CD8-positive, alpha-beta memory T cell (primary cell): ENCODE results near the gene TLX1. TPM values are rescaled to one million over a fixed set of nuclear protein-coding genes. Genes with fewer than 3 reads are reported as not detected.

Source experiments
- CTCF ChIA-PET: fragments of 350-600 bp; sonication (Branson Sonifier 250); formaldehyde crosslinking; loops from one replicate; lab custom pipeline; 2021; ENCODE audit warnings: antibody characterized with exemption; lab: Charles Lee
- POLR2A ChIA-PET: fragments of 350-600 bp; sonication (Branson Sonifier 250); formaldehyde crosslinking; loops from one replicate; lab custom pipeline; 2021; ENCODE audit warnings: antibody characterized with exemption; lab: Charles Lee
- DNase-seq, 5 donors: peaks; one replicate each; pipeline versions ENCODE4 v3.0.0 to v3.0.0-alpha.2; 2020 to 2022; ENCODE audit warnings: mixed read lengths in 1 of 5
- H3K27ac ChIP-seq: one replicate; pipeline ENCODE4 v1.7.0; 2013; ENCODE audit warnings: low read depth, mild to moderate bottlenecking, low read length, moderate library complexity
- H3K27me3 ChIP-seq: 2 replicates; pipeline ENCODE4 v1.7.0; 2013; ENCODE audit warnings: low read length, mild to moderate bottlenecking; ENCODE audit not compliant: insufficient read depth, poor library complexity, severe bottlenecking
- H3K36me3 ChIP-seq: 2 replicates; pipeline ENCODE4 v1.7.0; 2013; ENCODE audit warnings: mild to moderate bottlenecking, low read length, moderate library complexity; ENCODE audit not compliant: insufficient read depth
- H3K4me1 ChIP-seq: 2 replicates; pipeline ENCODE4 v1.7.0; 2013; ENCODE audit warnings: mild to moderate bottlenecking, low read length, moderate library complexity; ENCODE audit not compliant: insufficient read depth
- H3K4me3 ChIP-seq: 2 replicates; pipeline ENCODE4 v1.7.0; 2013; ENCODE audit warnings: mild to moderate bottlenecking, low read length
- H3K9me3 ChIP-seq: 2 replicates; pipeline ENCODE4 v1.7.0; 2013; ENCODE audit warnings: mild to moderate bottlenecking, low read length
- H3K27ac Mint-ChIP-seq, 8 donors: one replicate each; pipeline ENCODE4 v1.8.0; 2020 to 2021; ENCODE audit warnings: mixed read lengths in 8 of 8, mild to moderate bottlenecking in 6 of 8, inconsistent platforms in 3 of 8, moderate library complexity in 3 of 8
- H3K27me3 Mint-ChIP-seq, 2 donors: one replicate each; pipeline ENCODE4 v1.8.0; 2020 to 2021; ENCODE audit warnings: mixed read lengths in 2 of 2, mild to moderate bottlenecking in 1 of 2, moderate library complexity in 1 of 2
- H3K36me3 Mint-ChIP-seq, 3 donors: one replicate each; pipeline ENCODE4 v1.8.0; 2020 to 2021; ENCODE audit warnings: mixed read lengths in 3 of 3, inconsistent platforms in 1 of 3, mild to moderate bottlenecking in 1 of 3
- H3K4me1 Mint-ChIP-seq, 3 donors: one replicate each; pipeline ENCODE4 v1.8.0; 2020 to 2021; ENCODE audit warnings: mixed read lengths in 3 of 3, inconsistent platforms in 1 of 3, mild to moderate bottlenecking in 1 of 3
- H3K4me3 Mint-ChIP-seq, 7 donors: one replicate each; pipeline ENCODE4 v1.8.0; 2020 to 2021; ENCODE audit warnings: mixed read lengths in 7 of 7, mild to moderate bottlenecking in 6 of 7, moderate library complexity in 4 of 7, inconsistent platforms in 2 of 7
- H3K9me3 Mint-ChIP-seq, 5 donors: one replicate each; pipeline ENCODE4 v1.8.0; 2020 to 2022; ENCODE audit warnings: mixed read lengths in 5 of 5, mild to moderate bottlenecking in 3 of 5, moderate library complexity in 2 of 5, inconsistent platforms in 1 of 5
- polyA plus RNA-seq: library from polyadenylated mRNA; unstranded; fragments of 300-500 nt; fragmentation: Illumina TruSeq; gene quantifications from one replicate; pipeline ENCODE4 v1.2.3, GENCODE V29; 2021
- total RNA-seq, 2 experiments: library from RNA; stranded (reverse); gene quantifications; one replicate each; pipeline ENCODE4 v1.2.3, GENCODE V29; 2021

TLX1 gene
- total and polyA plus RNA-seq, 3 experiments from 2014 or later: not detected

GRCh38 chr10:101136708-101137121 is 5.6 kb downstream of the TLX1 start:
- peaks cover 74% of the 10 kb centered on the region for H3K27me3 ChIP-seq
- peak overlapping the region in 2 of 7 donors; percentile 12 to 72 for H3K4me3 Mint-ChIP-seq
- no peak for DNase-seq
- no peaks in the 10 kb centered on the region for H3K36me3 Mint-ChIP-seq
- H3K9me3 ChIP-seq: no peaks in the 10 kb centered on the region
- ChIA-PET POLR2A (no interaction called here), CTCF (interaction anchor here (1.5 kb wide), 1 partner anchor 41 kb away, joined by 7 read pairs; no protein-coding TSS in a partner anchor)
- H3K36me3 ChIP-seq: no peaks in the 10 kb centered on the region
- H3K4me3 ChIP-seq: no peak overlapping the region
- H3K27ac Mint-ChIP-seq: no peak overlapping the region
- peaks cover 22% of the 10 kb centered on the region for H3K4me1 ChIP-seq
- no peak overlapping the region for H3K27ac ChIP-seq
- no peaks in the 10 kb centered on the region for H3K9me3 Mint-ChIP-seq
- H3K27me3 Mint-ChIP-seq: peaks cover 74 to 90% of the 10 kb centered on the region in 2 donors
- peaks cover 41 to 74% (median 43%) of the 10 kb centered on the region in 3 donors for H3K4me1 Mint-ChIP-seq

DNA sequence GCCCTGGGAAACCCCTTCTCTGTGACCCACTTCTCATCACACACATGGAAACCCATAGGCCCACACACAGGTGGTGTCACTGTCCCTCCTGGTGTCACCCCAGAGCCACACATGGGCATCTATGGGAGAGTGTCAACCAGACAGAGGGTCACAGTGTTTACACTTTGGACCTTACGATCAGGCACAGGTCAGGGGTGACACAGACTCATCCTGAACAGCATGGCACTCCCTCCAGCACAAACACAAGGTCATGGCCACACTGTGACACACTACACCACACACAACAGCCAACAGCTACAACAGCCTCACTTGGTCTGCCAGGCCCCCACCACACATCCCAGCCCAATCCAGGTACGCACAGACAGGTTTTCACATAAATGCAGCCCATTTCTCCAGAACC is 6.2 kb downstream of the TLX1 start:
- no peaks in the 10 kb centered on the region for H3K36me3 Mint-ChIP-seq
- ChIA-PET POLR2A (no interaction called here), CTCF (interaction anchor here (1.1 to 1.5 kb wide), 2 partner anchors 10 to 42 kb away, joined by 3 to 7 read pairs; no protein-coding TSS in a partner anchor)
- Histone ChIP-seq H3K27ac (no peak overlapping the region), H3K36me3 (no peaks in the 10 kb centered on the region), H3K9me3 (no peaks in the 10 kb centered on the region), H3K4me1 (peaks cover 18% of the 10 kb centered on the region), H3K27me3 (peaks cover 74% of the 10 kb centered on the region), H3K4me3 (no peak overlapping the region)
- H3K27ac Mint-ChIP-seq: no peak overlapping the region
- peaks cover 42 to 73% (median 42%) of the 10 kb centered on the region in 3 donors for H3K4me1 Mint-ChIP-seq
- no peak overlapping the region for H3K4me3 Mint-ChIP-seq
- peaks cover 73 to 91% of the 10 kb centered on the region in 2 donors for H3K27me3 Mint-ChIP-seq
- H3K9me3 Mint-ChIP-seq: no peaks in the 10 kb centered on the region
- no peak for DNase-seq

DNA sequence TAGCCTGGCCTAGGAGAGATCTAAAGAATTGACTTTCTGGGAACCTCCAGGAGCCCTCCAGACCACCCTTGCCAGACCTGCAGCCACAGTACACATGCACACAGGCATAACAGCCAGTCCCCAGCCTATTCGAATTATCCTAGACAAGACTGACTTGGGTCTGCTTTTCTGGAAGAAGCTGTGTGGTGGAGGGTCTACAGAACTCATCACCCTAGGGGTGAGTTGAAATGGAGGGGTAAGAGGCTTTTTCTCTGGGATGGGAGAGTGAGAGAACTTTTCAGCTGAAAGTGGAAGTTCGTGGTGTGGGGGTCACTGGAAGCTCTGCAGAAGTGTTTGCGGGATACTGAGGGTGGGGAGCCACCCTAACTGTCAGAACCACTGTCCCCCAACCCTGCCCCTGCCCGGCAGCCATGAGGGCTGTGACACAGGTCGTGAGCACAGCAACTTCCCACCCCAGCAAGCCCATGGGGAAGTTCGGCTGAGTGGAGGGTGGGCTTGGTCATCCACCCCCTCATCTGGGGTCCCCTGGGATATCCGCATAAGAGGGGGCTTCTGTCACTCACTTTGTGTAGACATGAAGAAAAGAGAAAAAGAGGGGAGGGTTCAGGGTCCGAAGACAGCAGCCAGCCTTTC is 7.8 kb downstream of the TLX1 start:
- Histone ChIP-seq H3K27me3 (peaks cover 72% of the 10 kb centered on the region), H3K9me3 (no peaks in the 10 kb centered on the region), H3K4me3 (no peak overlapping the region), H3K27ac (no peak overlapping the region), H3K36me3 (no peaks in the 10 kb centered on the region), H3K4me1 (peaks cover 17% of the 10 kb centered on the region)
- H3K4me1 Mint-ChIP-seq: peaks cover 34 to 62% (median 37%) of the 10 kb centered on the region in 3 donors
- POLR2A ChIA-PET: no interaction called here
- H3K27me3 Mint-ChIP-seq: peaks cover 72 to 87% of the 10 kb centered on the region in 2 donors
- no peak for DNase-seq
- peak overlapping the region in 3 of 7 donors; percentile 22 to 71 (median 36) for H3K4me3 Mint-ChIP-seq
- peak overlapping the region in 1 of 8 donors; percentile 0 for H3K27ac Mint-ChIP-seq
- CTCF ChIA-PET: interaction anchor here (0.7 to 9.3 kb wide), 2 partner anchors 42 to 81 kb away, joined by 3 to 287 read pairs; no protein-coding TSS in a partner anchor
- H3K36me3 Mint-ChIP-seq: peaks cover 0 to 1% (median 0%) of the 10 kb centered on the region in 3 donors
- no peaks in the 10 kb centered on the region for H3K9me3 Mint-ChIP-seq

DNA sequence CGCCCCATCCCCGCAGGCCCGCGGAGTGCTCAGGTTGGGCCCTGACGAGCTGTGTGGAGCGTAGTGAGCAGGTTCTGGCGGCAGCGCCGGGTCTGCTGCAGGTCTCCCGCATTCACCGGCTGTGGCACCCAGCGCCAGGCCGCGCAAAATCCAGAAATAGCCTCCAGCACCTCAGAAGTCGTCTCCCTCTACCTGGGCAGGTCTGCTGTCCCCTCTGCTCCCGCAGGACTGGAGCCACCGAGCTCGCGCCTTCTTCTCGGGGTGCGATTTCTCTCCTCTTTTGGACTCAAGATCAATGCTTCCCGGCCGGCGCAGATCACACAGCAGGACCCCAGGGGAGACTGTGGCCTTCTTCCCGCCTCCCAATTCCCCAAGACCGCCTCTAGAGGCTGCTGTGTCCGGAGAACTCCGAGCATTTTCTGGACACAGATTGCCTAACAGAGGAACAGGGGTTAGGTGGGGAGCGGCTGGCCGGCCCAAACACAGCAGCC is 8.4 kb downstream of the TLX1 start:
- no peak overlapping the region for H3K4me3 ChIP-seq
- H3K27me3 Mint-ChIP-seq: peaks cover 72 to 90% of the 10 kb centered on the region in 2 donors
- no peak for DNase-seq
- peaks cover 68% of the 10 kb centered on the region for H3K27me3 ChIP-seq
- no peak overlapping the region for H3K27ac ChIP-seq
- ChIA-PET POLR2A (no interaction called here), CTCF (interaction anchor here (0.7 to 9.3 kb wide), 2 partner anchors 43 to 82 kb away, joined by 3 to 287 read pairs; no protein-coding TSS in a partner anchor)
- H3K36me3 Mint-ChIP-seq: peaks cover 0 to 1% (median 0%) of the 10 kb centered on the region in 3 donors
- no peaks in the 10 kb centered on the region for H3K36me3 ChIP-seq
- peaks cover 31 to 56% (median 37%) of the 10 kb centered on the region in 3 donors for H3K4me1 Mint-ChIP-seq
- no peaks in the 10 kb centered on the region for H3K9me3 Mint-ChIP-seq
- peaks cover 13% of the 10 kb centered on the region for H3K4me1 ChIP-seq
- peak overlapping the region in 4 of 7 donors; percentile 3 to 51 (median 32) for H3K4me3 Mint-ChIP-seq
- H3K9me3 ChIP-seq: no peaks in the 10 kb centered on the region
- no peak overlapping the region for H3K27ac Mint-ChIP-seq

- POLR2A ChIA-PET: interaction anchor here (2.4 kb wide), 1 partner anchor 45 kb away, joined by 10 read pairs; no protein-coding TSS in a partner anchor
- Histone ChIP-seq H3K27ac (no peak overlapping the region), H3K36me3 (no peaks in the 10 kb centered on the region), H3K27me3 (peaks cover 68% of the 10 kb centered on the region), H3K9me3 (no peaks in the 10 kb centered on the region), H3K4me1 (peaks cover 9% of the 10 kb centered on the region), H3K4me3 (no peak overlapping the region)
- H3K9me3 Mint-ChIP-seq: no peaks in the 10 kb centered on the region
- H3K4me3 Mint-ChIP-seq: peak overlapping the region in 4 of 7 donors; percentile 28 to 39 (median 32)
- H3K27me3 Mint-ChIP-seq: peaks cover 72 to 91% of the 10 kb centered on the region in 2 donors
- H3K36me3 Mint-ChIP-seq: peaks cover 0 to 1% (median 0%) of the 10 kb centered on the region in 3 donors
- H3K4me1 Mint-ChIP-seq: peaks cover 29 to 48% (median 31%) of the 10 kb centered on the region in 3 donors
- DNase-seq: no peak
- CTCF ChIA-PET: interaction anchor here (0.7 to 9.3 kb wide), 4 partner anchors 8 to 98 kb away, joined by 3 to 287 read pairs (median 20); no protein-coding TSS in a partner anchor
- H3K27ac Mint-ChIP-seq: peak overlapping the region in 1 of 8 donors; percentile 62
These were observed 9.2 kb downstream of the TLX1 start for GRCh38 chr10:101140084-101140949.

- Histone ChIP-seq H3K4me1 (peaks cover 9% of the 10 kb centered on the region), H3K27ac (no peak overlapping the region), H3K9me3 (no peaks in the 10 kb centered on the region), H3K4me3 (no peak overlapping the region), H3K27me3 (peaks cover 67% of the 10 kb centered on the region), H3K36me3 (no peaks in the 10 kb centered on the region)
- Mint-ChIP-seq H3K27me3 (peaks cover 72 to 91% of the 10 kb centered on the region in 2 donors), H3K27ac (peak overlapping the region in 1 of 8 donors; percentile 62), H3K9me3 (no peaks in the 10 kb centered on the region), H3K36me3 (peaks cover 0 to 1% (median 0%) of the 10 kb centered on the region in 3 donors), H3K4me3 (peak overlapping the region in 4 of 7 donors; percentile 28 to 39 (median 32)), H3K4me1 (peaks cover 24 to 47% (median 25%) of the 10 kb centered on the region in 3 donors)
- ChIA-PET POLR2A (interaction anchor here (2.4 kb wide), 1 partner anchor 45 kb away, joined by 10 read pairs; no protein-coding TSS in a partner anchor), CTCF (interaction anchor here (0.6 to 9.3 kb wide), 25 partner anchors 9 to 161 kb away, joined by 3 to 287 read pairs (median 8); partner anchors contain the start of gene TLX1)
- no peak for DNase-seq
These were observed 10.0 kb downstream of the TLX1 start for GRCh38 chr10:101140950-101141615.
